Measurements from ENCODE around the gene ZNF83.
A peak's percentile ranks its signal among the peaks of the same experiment; 100 is the strongest.
"Not testable (repeated sequence)": the region's sequence is repeated elsewhere in the genome, so short reads cannot be mapped to it uniquely, and the experiment has no call there.

ZNF83 gene

GRCh38 chr19:52638601-52639000 lies 446 bp upstream of the ZNF83 start:
- DNase-seq: peak; percentile 26

GRCh38 chr19:52635786-52636570 lies 2.2 kb downstream of the ZNF83 start:
- DNase-seq: no peak

- DNase-seq: not testable (repeated sequence)
These were observed 10.7 kb downstream of the ZNF83 start for GRCh38 chr19:52627441-52627840.

- DNase-seq: no peak
These were observed 11.2 kb downstream of the ZNF83 start for GRCh38 chr19:52626915-52627314.

- no peak for DNase-seq
These were observed 15.9 kb downstream of the ZNF83 start for GRCh38 chr19:52622261-52622660.

- no peak for DNase-seq
These were observed 16.8 kb downstream of the ZNF83 start for GRCh38 chr19:52621376-52621775.

- no peak for DNase-seq
These were observed 24.8 kb downstream of the ZNF83 start for GRCh38 chr19:52613299-52613906.

GRCh38 chr19:52603558-52604207 lies 34.5 kb downstream of the ZNF83 start:
- DNase-seq: no peak

- DNase-seq: no peak
These were observed 35.2 kb downstream of the ZNF83 start for GRCh38 chr19:52602941-52603340.

GRCh38 chr19:52601974-52602366 lies 36.2 kb downstream of the ZNF83 start:
- DNase-seq: not testable (repeated sequence)

GRCh38 chr19:52601025-52601973 lies 36.9 kb downstream of the ZNF83 start:
- peak; percentile 44 for DNase-seq

GRCh38 chr19:52600639-52601024 lies 37.5 kb downstream of the ZNF83 start:
- DNase-seq: no peak

GRCh38 chr19:52599241-52599640 lies 38.9 kb downstream of the ZNF83 start:
- DNase-seq: no peak

- not testable (repeated sequence) for DNase-seq
These were observed 44.7 kb downstream of the ZNF83 start for GRCh38 chr19:52593441-52593840.

GRCh38 chr19:52592301-52592700 lies 45.9 kb downstream of the ZNF83 start:
- no peak for DNase-seq

GRCh38 chr19:52590728-52591127 lies 47.4 kb downstream of the ZNF83 start:
- no peak for DNase-seq

GRCh38 chr19:52585604-52586003 lies 52.6 kb downstream of the ZNF83 start:
- DNase-seq: no peak

GRCh38 chr19:52584736-52585440 lies 53.3 kb downstream of the ZNF83 start:
- DNase-seq: no peak

GRCh38 chr19:52570000-52570861 lies 67.9 kb downstream of the ZNF83 start, which contains the start of gene ZNF701:
ZNF701 (plus strand) TSS chr19:52570287; CDS start chr19:52574148, 3,861 bp downstream.
- peak; percentile 78 for DNase-seq

GRCh38 chr19:52569638-52569999 lies 68.5 kb downstream of the ZNF83 start:
- not testable (repeated sequence) for DNase-seq

- no peak for DNase-seq
These were observed 70.2 kb downstream of the ZNF83 start for GRCh38 chr19:52567921-52568320.

Data from NCI-H2029 treated with DMSO at 0.1 percent for 48 hours (cell line).